Osteocyte (in vitro differentiated cells): ENCODE measurements around the gene SLF2. TPM values are rescaled to one million over a fixed set of nuclear protein-coding genes. Genes with fewer than 3 reads are reported as not detected.
A peak's percentile ranks its signal among the peaks of the same experiment; 100 is the strongest.

Source experiments
- DNase-seq: peaks from one replicate; pipeline ENCODE4 v3.0.0; 2021; ENCODE audit warnings: mixed read lengths; ENCODE audit not compliant: unreplicated experiment; ENCODE audit errors: extremely low spot score
- H3K27ac Mint-ChIP-seq: one replicate; pipeline ENCODE4 v1.8.0; 2021; ENCODE audit warnings: mild to moderate bottlenecking, mixed read lengths; ENCODE audit not compliant: unreplicated experiment
- H3K27me3 Mint-ChIP-seq: one replicate; pipeline ENCODE4 v1.8.0; 2021; ENCODE audit warnings: mixed read lengths; ENCODE audit not compliant: unreplicated experiment
- H3K36me3 Mint-ChIP-seq: one replicate; pipeline ENCODE4 v1.8.0; 2021; ENCODE audit warnings: mixed read lengths; ENCODE audit not compliant: unreplicated experiment
- H3K4me1 Mint-ChIP-seq: one replicate; pipeline ENCODE4 v1.8.0; 2021; ENCODE audit warnings: mixed read lengths; ENCODE audit not compliant: unreplicated experiment
- H3K4me3 Mint-ChIP-seq: one replicate; pipeline ENCODE4 v1.8.0; 2021; ENCODE audit warnings: mild to moderate bottlenecking, moderate library complexity, mixed read lengths; ENCODE audit not compliant: unreplicated experiment
- H3K9me3 Mint-ChIP-seq: one replicate; pipeline ENCODE4 v1.8.0; 2021; ENCODE audit warnings: mixed read lengths; ENCODE audit not compliant: unreplicated experiment
- total RNA-seq: library from RNA; stranded (reverse); gene quantifications from 2 replicates; pipeline ENCODE4 v1.2.1, GENCODE V29; 2021
- TF ChIP-seq, protein P1 (sequence below): fragments of 200-600 bp; sonication (generic); IDR thresholded peaks from 2 replicates; pipeline ENCODE4 v1.5.0; 2021; ENCODE audit warnings: antibody characterized with exemption, mild to moderate bottlenecking, moderate library complexity

The SLF2 gene
- total RNA-seq, 1 donor from 2014 or later, result 28.3 TPM

DNA sequence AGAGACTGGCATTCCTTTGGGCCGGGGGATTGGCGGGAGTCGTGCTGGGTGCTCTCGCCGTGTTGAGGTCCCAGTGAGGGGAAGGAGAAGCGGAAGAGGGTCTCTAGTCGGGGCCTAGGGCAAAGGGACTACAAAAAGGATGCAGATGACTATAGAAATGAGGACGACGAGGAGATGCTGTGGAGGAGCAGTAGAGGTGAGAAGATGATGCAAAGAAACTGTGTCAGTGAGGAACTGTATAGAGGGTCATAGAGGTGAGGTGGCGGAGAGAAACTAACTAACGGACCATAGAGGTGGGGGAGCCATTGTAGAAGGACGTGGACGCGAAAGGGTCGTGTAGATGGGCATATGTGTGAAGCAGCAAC, 74.9 kb downstream of the SLF2 start:
- Mint-ChIP-seq H3K27me3 (no peaks in the 10 kb centered on the region), H3K36me3 (peaks cover 15% of the 10 kb centered on the region), H3K9me3 (no peaks in the 10 kb centered on the region), H3K4me1 (peaks cover 23% of the 10 kb centered on the region), H3K4me3 (peak overlapping the region; percentile 94), H3K27ac (peak overlapping the region; percentile 79)
- TF ChIP-seq, protein P1, sequence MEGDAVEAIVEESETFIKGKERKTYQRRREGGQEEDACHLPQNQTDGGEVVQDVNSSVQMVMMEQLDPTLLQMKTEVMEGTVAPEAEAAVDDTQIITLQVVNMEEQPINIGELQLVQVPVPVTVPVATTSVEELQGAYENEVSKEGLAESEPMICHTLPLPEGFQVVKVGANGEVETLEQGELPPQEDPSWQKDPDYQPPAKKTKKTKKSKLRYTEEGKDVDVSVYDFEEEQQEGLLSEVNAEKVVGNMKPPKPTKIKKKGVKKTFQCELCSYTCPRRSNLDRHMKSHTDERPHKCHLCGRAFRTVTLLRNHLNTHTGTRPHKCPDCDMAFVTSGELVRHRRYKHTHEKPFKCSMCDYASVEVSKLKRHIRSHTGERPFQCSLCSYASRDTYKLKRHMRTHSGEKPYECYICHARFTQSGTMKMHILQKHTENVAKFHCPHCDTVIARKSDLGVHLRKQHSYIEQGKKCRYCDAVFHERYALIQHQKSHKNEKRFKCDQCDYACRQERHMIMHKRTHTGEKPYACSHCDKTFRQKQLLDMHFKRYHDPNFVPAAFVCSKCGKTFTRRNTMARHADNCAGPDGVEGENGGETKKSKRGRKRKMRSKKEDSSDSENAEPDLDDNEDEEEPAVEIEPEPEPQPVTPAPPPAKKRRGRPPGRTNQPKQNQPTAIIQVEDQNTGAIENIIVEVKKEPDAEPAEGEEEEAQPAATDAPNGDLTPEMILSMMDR, result no peak
- no peak for DNase-seq

DNA sequence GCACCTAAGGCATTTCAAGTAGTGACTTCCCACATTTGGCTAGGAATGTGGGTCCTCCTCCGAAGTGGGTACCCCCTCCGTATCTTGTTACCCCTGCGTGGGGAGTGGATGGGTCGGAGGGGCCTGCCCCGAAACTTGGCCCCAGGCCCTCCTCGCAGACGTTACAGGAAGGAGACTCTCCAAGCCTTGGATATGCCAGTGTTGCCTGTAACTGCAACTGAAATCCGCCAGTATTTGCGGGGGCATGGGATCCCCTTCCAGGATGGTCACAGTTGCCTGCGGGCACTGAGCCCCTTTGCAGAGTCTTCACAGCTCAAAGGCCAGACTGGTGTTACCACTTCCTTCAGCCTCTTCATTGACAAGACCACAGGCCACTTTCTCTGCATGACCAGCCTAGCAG, 75.4 kb downstream of the SLF2 start:
- H3K27me3 Mint-ChIP-seq, result no peaks in the 10 kb centered on the region
- TF ChIP-seq, protein P1, result no peak
- H3K4me3 Mint-ChIP-seq, result peak overlapping the region; percentile 94
- H3K4me1 Mint-ChIP-seq, result peaks cover 23% of the 10 kb centered on the region
- H3K9me3 Mint-ChIP-seq, result no peaks in the 10 kb centered on the region
- no peak for DNase-seq
- H3K36me3 Mint-ChIP-seq, result peaks cover 17% of the 10 kb centered on the region
- no peak overlapping the region for H3K27ac Mint-ChIP-seq

DNA sequence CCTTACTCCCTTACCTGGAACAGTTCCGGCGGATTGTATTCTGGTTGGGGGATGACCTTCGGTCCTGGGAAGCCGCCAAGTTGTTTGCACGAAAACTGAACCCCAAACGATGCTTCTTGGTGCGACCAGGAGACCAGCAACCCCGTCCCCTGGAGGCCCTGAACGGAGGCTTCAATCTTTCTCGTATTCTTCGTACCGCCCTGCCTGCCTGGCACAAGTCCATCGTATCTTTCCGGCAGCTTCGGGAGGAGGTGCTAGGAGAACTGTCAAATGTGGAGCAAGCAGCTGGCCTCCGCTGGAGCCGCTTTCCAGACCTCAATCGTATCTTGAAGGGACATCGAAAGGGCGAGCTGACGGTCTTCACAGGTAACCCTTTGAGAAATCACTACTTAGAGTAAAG, 76.3 kb downstream of the SLF2 start:
- Mint-ChIP-seq H3K4me3 (no peak overlapping the region), H3K36me3 (peaks cover 20% of the 10 kb centered on the region), H3K9me3 (no peaks in the 10 kb centered on the region), H3K4me1 (peaks cover 23% of the 10 kb centered on the region), H3K27ac (no peak overlapping the region), H3K27me3 (no peaks in the 10 kb centered on the region)
- DNase-seq, result no peak
- TF ChIP-seq, protein P1, result no peak

DNA sequence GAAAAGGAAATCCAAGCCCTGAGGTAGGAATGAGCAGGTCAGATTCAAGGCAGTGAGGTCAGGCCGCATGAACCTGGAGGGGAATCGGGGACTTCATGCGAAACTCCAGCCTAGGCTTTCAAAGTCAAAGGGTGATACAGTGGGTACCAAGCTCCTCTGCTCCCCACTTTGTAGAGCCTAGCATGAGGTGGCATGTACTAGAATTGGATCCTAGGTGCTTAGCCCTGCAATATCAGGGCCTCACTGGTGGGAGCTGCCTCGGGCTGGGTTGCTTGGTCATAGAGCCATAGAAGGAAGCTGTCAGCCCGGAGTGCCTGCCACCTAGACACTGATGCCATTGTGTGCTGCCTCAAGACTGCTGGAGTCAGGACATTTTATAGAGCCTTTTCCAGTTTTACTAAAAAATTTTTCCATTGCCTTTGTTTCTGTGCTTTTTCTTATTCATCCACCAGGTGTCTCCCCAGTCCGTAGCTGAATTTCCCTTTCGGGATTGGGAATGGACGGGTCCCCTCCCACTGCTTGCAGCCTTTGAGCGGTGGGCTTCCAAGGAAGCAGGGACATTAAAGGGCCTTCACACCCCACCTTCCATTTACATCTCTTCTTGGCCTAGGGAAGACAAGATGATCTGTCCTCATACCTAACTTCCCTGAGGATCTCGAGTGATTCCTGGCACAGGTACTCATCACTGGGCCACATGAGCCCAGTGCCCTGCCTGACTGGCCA, 81.4 kb downstream of the SLF2 start:
- Mint-ChIP-seq H3K9me3 (no peaks in the 10 kb centered on the region), H3K27me3 (no peaks in the 10 kb centered on the region), H3K27ac (no peak overlapping the region), H3K36me3 (peaks cover 14% of the 10 kb centered on the region), H3K4me3 (no peak overlapping the region), H3K4me1 (peaks cover 20% of the 10 kb centered on the region)
- TF ChIP-seq, protein P1, result peak; percentile 80
- DNase-seq, result no peak

DNA sequence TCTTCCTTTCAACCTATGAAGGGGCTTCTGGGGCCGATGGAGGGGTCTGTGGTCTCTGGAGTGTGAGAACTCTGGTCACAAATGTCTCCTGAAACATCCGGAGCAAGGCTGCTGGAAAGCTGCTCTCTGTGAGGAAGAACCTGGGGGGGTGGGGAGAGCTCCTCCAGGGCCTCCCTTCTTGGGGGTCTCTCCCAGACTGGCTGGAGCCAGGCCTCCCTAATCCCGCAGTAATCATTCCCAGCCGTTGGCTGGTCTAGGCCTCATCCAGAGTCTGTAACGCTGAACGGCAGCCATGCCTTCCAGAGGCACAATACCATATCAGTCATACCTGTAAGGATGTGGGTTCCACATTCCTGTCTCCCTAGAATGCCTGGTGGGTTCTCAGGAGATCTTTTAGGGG, 82.4 kb downstream of the SLF2 start:
- H3K27ac Mint-ChIP-seq, result no peak overlapping the region
- no peaks in the 10 kb centered on the region for H3K27me3 Mint-ChIP-seq
- H3K4me3 Mint-ChIP-seq, result no peak overlapping the region
- H3K36me3 Mint-ChIP-seq, result peaks cover 14% of the 10 kb centered on the region
- TF ChIP-seq, protein P1, result no peak
- DNase-seq, result no peak
- peaks cover 19% of the 10 kb centered on the region for H3K4me1 Mint-ChIP-seq
- H3K9me3 Mint-ChIP-seq, result no peaks in the 10 kb centered on the region
